Measurements from ENCODE around the gene LCT. TPM values are rescaled to one million over a fixed set of nuclear protein-coding genes. Genes with fewer than 3 reads are reported as not detected.
A peak's percentile ranks its signal among the peaks of the same experiment; 100 is the strongest.

Gene LCT
- total RNA-seq, 1 experiment from 2014 or later: 0.04 TPM

GRCh38 chr2:135874777-135875365 is 37.9 kb upstream of the LCT start:
- H3K23ac ChIP-seq (ENCODE audit: insufficient read length, low read depth, low read length): no peak overlapping the region
- H4K8ac ChIP-seq (replicated peaks; ENCODE audit: insufficient read length, low read depth, low read length): no peak overlapping the region
- peaks cover 10% of the 10 kb centered on the region for H3K23me2 ChIP-seq (ENCODE audit: insufficient read length, low read depth, low read length, poor library complexity, severe bottlenecking)
- no peak overlapping the region for H2AK5ac ChIP-seq (ENCODE audit: insufficient read length, low read length)
- no peak overlapping the region for H2BK120ac ChIP-seq (ENCODE audit: low read depth, low read length, poor library complexity, severe bottlenecking)
- TF ChIP-seq CTCF (conservative IDR thresholded peaks at IDR 0.05): no peak
- no peak overlapping the region for H4K91ac ChIP-seq (ENCODE audit: insufficient read length, low read depth, low read length)
- H2BK15ac ChIP-seq (ENCODE audit: low read depth, low read length): no peak overlapping the region
- no peak for DNase-seq
- no CpG with 5 or more reads among the region's 19 CpGs for WGBS (ENCODE audit: extremely low coverage, insufficient read length, low lambda C conversion rate)
- no peaks in the 10 kb centered on the region for H4K20me1 ChIP-seq (ENCODE audit: control insufficient read depth, insufficient read depth, insufficient read length)
- no peaks in the 10 kb centered on the region for H3K27me3 Mint-ChIP-seq (ENCODE audit: low read depth)
- peak overlapping the region; percentile 92 for H3K9ac ChIP-seq (ENCODE audit: extremely low read depth, insufficient read length, low read length)
- no peaks in the 10 kb centered on the region for H3K9me3 ChIP-seq (ENCODE audit: control insufficient read depth, low read depth, low read length)
- H3T11ph ChIP-seq (ENCODE audit: low read length): no peak overlapping the region
- H3K79me1 ChIP-seq (ENCODE audit: insufficient read depth, low read depth, low read length, poor library complexity, severe bottlenecking): peaks cover 7% of the 10 kb centered on the region
- H3K56ac ChIP-seq (ENCODE audit: insufficient read length, low read depth, low read length): no peak overlapping the region
- H3K4me2 ChIP-seq (ENCODE audit: insufficient read depth, insufficient read length, low read length): peak overlapping the region; percentile 55
- H3K27me3 ChIP-seq (ENCODE audit: insufficient read depth, low read length): no peaks in the 10 kb centered on the region
- no peak overlapping the region for H2BK5ac ChIP-seq (ENCODE audit: insufficient read length, low read length)
- H2BK12ac ChIP-seq (ENCODE audit: insufficient read length, low read depth, low read length): no peak overlapping the region
- H3K36me3 Mint-ChIP-seq (ENCODE audit: insufficient read depth in 1 of 3, low read depth in 3 of 3): peaks cover 28 to 47% (median 46%) of the 10 kb centered on the region in 3 experiments
- peaks cover 23 to 30% of the 10 kb centered on the region in 2 experiments for H3K4me1 Mint-ChIP-seq
- H3K18ac ChIP-seq (ENCODE audit: insufficient read length, low read depth, low read length): no peak overlapping the region
- H3K27ac Mint-ChIP-seq: 0 out of 7 replicates have a peak overlapping the region, but pooled peaks of 1 of the 3 experiments have one; percentile 0
- no peaks in the 10 kb centered on the region for H3K9me3 Mint-ChIP-seq
- peaks cover 16% of the 10 kb centered on the region; the same call in 1 of the 2 replicates for H3K79me2 ChIP-seq (ENCODE audit: insufficient read depth, low read length)
- no peak overlapping the region for H3K14ac ChIP-seq (ENCODE audit: insufficient read depth, low read length)
- H3K4ac ChIP-seq (ENCODE audit: low read depth, low read length): no peak overlapping the region
- no peak overlapping the region for H2BK20ac ChIP-seq (ENCODE audit: low read depth, low read length, poor library complexity, severe bottlenecking)
- H3K27ac ChIP-seq (ENCODE audit: insufficient read length, low read depth, low read length): no peak overlapping the region
- H3K4me3 Mint-ChIP-seq: peak overlapping the region; percentile 85 to 90
- H4K5ac ChIP-seq (ENCODE audit: insufficient read length, low read depth, low read length): no peak overlapping the region
- H3K4me1 ChIP-seq (ENCODE audit: insufficient read depth, low read length): no peaks in the 10 kb centered on the region
- no peak overlapping the region for H2AFZ ChIP-seq (ENCODE audit: low read length)

All from H9 (cell line).